ENCODE data around the gene MYPN.

DNA sequence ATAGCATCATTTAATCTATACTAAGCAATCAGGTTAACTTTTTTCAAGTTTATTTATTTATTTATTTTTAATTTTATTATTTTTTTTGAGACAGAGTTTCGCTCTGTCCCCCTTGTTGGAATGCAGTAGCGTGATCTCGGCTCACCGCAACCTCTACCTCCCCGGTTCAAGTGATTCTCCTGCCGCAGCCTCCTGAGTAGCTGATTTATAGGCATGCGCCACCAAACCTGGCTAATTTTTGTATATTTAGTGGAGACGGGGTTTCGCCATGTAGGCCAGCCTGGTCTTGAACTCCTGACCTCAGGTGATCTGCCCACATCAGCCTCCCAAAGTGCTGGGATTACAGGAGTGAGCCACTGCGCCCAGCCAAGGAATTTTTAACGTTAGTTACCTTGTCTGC, 635 bp upstream of the MYPN start:
- TF ChIP-seq ZNF138 (tag by site-specific recombination; IDR thresholded peaks at IDR 0.05; ENCODE audit: borderline replicate concordance): no peak
- no peak for TF ChIP-seq ZNF629 (tag by site-specific recombination; IDR thresholded peaks at IDR 0.05)
- TF ChIP-seq, protein P1, sequence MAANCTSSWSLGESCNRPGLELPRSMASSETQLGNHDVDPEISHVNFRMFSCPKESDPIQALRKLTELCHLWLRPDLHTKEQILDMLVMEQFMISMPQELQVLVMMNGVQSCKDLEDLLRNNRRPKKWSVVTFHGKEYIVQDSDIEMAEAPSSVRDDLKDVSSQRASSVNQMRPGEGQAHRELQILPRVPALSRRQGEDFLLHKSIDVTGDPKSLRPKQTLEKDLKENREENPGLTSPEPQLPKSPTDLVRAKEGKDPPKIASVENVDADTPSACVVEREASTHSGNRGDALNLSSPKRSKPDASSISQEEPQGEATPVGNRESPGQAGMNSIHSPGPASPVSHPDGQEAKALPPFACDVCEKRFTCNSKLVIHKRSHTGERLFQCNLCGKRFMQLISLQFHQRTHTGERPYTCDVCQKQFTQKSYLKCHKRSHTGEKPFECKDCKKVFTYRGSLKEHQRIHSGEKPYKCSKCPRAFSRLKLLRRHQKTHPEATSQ (tag by site-specific recombination; IDR thresholded peaks at IDR 0.05): no peak
- no peak for TF ChIP-seq ZNF311 (tag by site-specific recombination; IDR thresholded peaks at IDR 0.05; ENCODE audit: borderline replicate concordance)
- TF ChIP-seq ZNF24 (tag by site-specific recombination; IDR thresholded peaks at IDR 0.05): no peak
- TF ChIP-seq ZFP3 (tag by site-specific recombination; IDR thresholded peaks at IDR 0.05; ENCODE audit: low read depth): no peak
- TF ChIP-seq ZBTB1 (tag by site-specific recombination; IDR thresholded peaks at IDR 0.05): no peak
- TF ChIP-seq, protein P2, sequence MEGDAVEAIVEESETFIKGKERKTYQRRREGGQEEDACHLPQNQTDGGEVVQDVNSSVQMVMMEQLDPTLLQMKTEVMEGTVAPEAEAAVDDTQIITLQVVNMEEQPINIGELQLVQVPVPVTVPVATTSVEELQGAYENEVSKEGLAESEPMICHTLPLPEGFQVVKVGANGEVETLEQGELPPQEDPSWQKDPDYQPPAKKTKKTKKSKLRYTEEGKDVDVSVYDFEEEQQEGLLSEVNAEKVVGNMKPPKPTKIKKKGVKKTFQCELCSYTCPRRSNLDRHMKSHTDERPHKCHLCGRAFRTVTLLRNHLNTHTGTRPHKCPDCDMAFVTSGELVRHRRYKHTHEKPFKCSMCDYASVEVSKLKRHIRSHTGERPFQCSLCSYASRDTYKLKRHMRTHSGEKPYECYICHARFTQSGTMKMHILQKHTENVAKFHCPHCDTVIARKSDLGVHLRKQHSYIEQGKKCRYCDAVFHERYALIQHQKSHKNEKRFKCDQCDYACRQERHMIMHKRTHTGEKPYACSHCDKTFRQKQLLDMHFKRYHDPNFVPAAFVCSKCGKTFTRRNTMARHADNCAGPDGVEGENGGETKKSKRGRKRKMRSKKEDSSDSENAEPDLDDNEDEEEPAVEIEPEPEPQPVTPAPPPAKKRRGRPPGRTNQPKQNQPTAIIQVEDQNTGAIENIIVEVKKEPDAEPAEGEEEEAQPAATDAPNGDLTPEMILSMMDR (tag by site-specific recombination; IDR thresholded peaks at IDR 0.05): no peak
- TF ChIP-seq, protein P3, sequence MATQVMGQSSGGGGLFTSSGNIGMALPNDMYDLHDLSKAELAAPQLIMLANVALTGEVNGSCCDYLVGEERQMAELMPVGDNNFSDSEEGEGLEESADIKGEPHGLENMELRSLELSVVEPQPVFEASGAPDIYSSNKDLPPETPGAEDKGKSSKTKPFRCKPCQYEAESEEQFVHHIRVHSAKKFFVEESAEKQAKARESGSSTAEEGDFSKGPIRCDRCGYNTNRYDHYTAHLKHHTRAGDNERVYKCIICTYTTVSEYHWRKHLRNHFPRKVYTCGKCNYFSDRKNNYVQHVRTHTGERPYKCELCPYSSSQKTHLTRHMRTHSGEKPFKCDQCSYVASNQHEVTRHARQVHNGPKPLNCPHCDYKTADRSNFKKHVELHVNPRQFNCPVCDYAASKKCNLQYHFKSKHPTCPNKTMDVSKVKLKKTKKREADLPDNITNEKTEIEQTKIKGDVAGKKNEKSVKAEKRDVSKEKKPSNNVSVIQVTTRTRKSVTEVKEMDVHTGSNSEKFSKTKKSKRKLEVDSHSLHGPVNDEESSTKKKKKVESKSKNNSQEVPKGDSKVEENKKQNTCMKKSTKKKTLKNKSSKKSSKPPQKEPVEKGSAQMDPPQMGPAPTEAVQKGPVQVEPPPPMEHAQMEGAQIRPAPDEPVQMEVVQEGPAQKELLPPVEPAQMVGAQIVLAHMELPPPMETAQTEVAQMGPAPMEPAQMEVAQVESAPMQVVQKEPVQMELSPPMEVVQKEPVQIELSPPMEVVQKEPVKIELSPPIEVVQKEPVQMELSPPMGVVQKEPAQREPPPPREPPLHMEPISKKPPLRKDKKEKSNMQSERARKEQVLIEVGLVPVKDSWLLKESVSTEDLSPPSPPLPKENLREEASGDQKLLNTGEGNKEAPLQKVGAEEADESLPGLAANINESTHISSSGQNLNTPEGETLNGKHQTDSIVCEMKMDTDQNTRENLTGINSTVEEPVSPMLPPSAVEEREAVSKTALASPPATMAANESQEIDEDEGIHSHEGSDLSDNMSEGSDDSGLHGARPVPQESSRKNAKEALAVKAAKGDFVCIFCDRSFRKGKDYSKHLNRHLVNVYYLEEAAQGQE (tag by site-specific recombination; IDR thresholded peaks at IDR 0.05): no peak
- no peak for TF ChIP-seq ZNF391 (tag by site-specific recombination; IDR thresholded peaks at IDR 0.05; ENCODE audit: borderline replicate concordance, low read depth)
- TF ChIP-seq ZNF423 (tag by site-specific recombination; IDR thresholded peaks at IDR 0.05): no peak
- TF ChIP-seq ZNF837 (tag by site-specific recombination; IDR thresholded peaks at IDR 0.05): no peak
